Measurements from ENCODE around the gene CAMSAP1.

- no peak for TF ChIP-seq POLR2A (IDR thresholded peaks at IDR 0.05; ENCODE audit: low read depth, low read length)
- no peak for TF ChIP-seq POLR2AphosphoS5 (IDR thresholded peaks at IDR 0.05; ENCODE audit: low read depth, low read length)
Observed at GRCh38 chr9:135848341-135849047, 58.9 kb downstream of the CAMSAP1 start.
